HUDEP-2 (cell line): ENCODE measurements around the gene KCNH4.

ENCODE experiments used
- DNase-seq, 76 experiments: peaks; one replicate each; lab custom pipeline; 2025; ENCODE audit not compliant: unreplicated experiment in 76 of 76; lab: John Stamatoyannopoulos, UW

KCNH4 gene

DNA sequence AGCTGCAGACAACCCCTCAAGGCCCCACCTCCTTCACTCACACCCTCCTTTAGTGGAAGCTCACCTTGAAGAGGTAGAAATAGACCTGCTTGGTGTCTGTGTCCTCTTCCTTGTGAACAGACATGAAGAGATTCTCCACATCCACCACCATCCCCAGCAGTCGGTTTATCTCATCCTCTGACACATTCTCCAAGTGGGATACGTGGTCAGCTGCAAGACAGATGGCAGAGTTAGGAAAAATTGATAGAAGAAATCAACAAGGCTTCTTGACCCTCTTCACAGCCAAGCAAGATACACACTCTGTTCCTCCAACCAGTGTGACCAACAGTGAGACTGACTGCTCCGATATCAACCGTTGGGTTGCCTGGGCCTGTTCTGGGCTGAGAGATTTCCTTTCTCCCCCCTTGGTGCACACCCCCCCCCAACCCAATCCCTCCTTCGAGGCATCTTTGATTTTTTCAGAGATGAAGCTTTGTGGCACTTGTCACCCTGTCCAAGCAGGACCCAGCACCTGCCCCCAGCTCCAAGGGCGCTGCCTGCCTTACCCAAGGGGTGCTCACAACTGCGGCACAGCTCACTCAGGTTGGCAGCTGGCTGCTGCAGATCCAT lies 60.7 kb downstream of the KCNH4 start:
- peak in 4 of 76 experiments; percentile 9 to 28 (median 18) for DNase-seq

DNA sequence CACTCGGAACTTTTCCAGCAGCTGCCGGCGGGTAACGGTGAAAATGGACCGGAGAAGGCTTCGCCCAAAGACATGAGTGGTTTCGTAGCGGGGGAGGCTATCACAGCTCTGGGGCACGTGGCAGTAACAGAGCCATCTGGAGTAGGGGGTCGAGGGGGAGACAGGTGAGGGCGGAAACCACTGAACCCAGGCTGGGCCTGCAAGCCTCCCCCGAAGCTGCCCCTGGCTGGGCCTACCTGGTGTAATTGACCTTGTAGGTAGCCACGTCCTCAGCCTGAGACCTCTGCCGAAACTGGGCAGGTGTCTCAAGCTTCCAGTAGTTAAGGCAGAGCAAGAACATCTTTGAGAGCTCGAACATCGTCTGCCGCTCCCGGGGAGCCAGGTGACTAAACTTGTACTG lies 61.6 kb downstream of the KCNH4 start:
- DNase-seq: no peak

DNA sequence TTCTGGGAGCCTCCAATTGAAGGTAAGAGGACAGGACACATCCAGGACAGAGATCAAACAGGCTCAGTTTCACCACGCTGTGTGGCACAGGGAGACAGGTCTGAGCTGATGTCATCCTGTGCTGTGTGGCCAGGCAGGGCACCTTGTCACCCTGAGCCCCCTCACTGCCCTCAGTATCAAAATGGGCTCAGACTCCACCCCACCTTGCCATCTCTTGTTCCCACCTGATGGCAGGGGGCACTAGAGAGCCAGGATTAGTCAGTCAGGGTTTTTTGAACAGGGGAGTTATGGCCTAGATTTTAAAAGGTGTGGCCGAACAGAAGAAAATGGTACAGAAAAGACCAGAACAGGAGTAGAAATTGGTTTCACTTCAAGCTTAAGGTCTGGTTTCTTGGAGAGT lies 62.4 kb downstream of the KCNH4 start:
- DNase-seq: peak in 24 of 76 experiments; percentile 2 to 55 (median 18)

DNA sequence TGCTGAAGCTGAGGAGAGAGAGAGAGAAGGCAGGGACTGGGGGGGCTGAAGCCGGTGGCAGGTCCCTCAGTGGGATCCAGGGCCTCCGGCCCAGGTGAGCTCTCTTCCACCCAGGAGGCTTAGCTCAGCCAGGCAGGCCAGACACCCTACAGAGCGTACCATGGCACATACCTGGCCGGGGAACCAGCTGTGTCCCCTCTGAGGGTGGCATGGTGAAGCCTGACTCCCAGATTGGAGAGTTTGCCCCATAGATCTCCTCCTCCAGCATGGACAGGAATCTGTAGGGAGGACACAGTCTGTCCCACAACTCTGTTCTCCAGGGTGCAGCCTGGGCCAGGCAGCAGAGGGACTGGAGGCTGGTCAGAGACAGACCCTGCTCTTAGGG lies 62.8 kb downstream of the KCNH4 start:
- DNase-seq: no peak

DNA sequence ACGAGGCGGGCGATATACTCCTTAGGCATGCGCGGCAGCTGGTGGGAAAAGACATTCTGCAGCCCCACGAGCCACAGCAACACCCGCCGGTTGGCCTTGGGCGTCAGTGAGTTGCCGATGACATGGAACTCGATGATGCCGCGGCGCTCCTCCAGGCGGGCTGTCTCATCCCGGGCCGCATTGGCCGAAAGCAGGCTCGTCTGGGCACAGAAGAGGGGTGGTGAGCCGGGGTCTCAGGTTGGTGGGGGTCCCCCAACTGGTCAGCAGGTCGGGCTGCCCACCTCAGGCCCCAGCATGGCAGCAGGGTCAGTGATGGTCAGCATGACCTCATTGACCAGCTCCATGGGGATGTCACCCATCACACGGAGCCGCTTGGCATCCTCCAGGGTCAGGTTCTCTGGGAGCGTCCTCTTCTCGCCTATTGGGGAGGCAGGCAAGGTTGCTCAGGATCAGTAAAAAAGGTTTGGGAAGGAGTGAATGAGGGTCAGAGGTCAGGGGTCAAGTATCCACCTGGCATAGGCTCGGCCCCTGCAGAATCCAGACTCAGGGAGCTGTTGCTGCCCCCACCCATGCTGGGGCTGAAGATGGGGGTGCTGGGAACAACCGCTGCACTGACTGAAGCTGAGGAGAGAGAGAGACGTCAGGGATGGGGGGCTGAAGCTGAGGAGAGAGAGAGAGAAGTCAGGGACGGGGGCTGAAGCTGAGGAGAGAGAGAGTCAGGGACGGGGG lies 63.4 kb downstream of the KCNH4 start:
- DNase-seq: no peak

DNA sequence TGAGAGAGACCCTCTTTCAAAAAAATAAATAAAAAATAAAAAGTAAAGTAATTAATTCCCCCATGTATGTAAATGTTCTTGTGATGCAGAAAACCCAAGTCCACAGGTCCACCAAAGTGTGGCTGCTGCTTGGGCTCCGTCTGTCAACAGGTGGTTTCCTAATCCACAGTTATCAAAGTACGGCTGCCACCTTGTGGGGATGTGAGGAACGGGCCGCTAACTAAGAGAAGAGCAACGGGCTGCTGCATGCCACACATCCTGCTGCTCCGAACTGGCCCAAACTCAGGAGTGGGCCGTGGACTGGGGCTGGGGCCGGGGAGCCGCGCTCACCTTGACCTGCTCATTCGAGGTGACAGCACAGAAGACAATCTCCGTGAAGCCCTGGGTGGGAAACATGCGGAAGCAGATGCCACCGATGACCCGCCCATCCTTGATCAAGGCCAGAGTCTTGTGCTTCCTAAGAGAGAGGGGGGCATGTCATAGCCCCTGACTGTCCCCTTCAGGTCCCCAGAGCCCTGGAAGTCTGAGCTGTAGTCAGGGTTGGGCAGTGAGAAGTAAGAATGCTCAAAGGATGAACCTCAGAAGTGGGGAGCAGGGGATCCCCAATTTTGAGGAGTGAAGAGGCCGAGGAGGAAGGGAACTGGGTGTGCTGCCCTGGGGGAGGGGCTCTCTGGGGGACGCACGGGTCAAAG lies 64.1 kb downstream of the KCNH4 start:
- DNase-seq: peak in 63 of 76 experiments; percentile 7 to 83 (median 55)

DNA sequence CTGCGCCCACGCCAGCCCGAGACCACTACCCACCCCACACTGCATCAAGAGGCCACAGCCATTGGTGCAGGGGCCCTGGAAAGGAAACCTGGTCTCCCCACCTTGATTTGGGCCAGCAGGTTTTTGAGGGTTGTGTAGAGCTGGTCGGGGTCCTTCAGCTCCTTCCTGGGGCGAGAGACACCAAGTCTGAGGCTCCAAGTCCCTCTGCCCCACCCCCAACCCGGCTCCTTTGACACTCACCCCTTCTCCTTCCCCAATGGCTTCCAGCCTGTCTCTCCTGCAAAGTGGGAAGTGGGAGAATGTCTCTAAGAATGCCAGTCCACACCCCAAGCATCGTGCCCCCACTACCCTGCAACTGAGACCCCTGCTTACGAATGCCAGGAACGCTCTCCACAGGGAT lies 66.8 kb downstream of the KCNH4 start:
- DNase-seq: no peak

DNA sequence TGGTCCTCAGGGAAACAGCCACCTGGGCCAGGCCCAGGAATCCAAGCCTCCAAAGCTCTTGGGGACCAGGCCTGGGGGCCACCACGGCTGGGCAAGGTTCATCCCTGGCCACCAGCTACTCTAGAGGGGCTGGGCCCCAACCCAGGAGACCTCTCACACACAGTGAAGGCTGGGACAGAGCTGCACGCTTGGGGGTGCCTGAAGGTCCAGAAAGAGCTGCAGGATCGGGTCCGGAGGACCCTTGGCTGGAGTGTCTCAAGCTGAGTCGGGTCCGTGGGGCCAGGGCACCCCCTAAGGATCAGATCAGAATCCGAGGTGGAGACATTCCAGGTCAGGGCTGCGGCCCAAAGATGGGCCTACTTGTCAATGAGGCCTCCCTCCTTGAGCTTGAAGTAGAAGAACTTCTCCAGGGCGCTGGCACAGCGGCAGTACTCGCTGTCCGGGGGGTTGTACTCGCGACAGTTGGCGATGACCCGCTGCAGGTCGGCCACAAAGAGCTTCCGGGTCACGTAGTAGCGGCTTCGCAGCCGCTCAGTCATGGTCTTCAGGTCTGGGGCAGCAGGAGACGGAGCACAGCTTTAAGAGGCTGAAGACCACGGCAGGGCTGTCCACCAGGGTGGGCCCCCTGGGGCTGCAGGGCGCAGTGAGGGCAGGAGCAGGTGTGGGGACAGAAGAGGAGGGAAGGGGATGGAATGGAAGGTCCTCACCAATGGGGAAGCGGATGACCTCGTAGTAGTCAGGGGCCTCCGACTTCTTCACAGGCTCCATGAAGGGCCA lies 67.5 kb downstream of the KCNH4 start:
- DNase-seq: no peak

DNA sequence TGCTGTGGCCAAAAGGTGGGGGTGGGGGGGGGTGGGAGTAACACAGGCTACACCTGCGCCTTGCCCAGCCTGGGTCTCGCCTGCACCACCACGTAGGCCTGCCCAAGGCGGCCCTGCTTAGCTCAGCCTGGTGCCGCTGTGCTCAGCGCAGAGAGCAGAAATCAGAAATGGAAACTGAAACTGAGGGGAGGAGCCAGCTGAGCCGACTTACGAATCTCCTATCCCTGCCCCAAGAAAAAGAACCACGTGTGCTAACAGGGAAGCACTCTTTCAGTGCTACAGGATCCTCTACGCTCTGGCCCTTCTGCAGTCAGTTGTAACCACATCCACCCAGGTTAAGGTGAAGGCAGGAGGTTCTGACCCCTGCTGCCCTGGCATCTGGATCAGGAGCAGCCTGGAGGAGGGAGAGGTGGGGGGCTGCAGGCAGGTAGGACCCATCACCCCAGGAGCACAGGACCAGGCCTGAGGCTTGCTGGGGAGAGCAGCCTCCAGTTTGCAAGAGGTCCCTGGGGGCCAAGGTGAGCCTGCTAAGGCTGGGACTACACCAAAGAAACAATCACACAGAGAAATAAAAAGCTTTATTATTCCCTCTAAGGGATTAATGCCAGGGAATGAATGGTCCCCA lies 68.3 kb downstream of the KCNH4 start, which contains the start of gene DHX58:
TSS of gene DHX58 (minus strand) at position 163 of the 625 bp plus-strand sequence. CDS start 822 bp downstream, outside the sequence.
- DNase-seq: peak in 43 of 76 experiments; percentile 10 to 71 (median 31)

DNA sequence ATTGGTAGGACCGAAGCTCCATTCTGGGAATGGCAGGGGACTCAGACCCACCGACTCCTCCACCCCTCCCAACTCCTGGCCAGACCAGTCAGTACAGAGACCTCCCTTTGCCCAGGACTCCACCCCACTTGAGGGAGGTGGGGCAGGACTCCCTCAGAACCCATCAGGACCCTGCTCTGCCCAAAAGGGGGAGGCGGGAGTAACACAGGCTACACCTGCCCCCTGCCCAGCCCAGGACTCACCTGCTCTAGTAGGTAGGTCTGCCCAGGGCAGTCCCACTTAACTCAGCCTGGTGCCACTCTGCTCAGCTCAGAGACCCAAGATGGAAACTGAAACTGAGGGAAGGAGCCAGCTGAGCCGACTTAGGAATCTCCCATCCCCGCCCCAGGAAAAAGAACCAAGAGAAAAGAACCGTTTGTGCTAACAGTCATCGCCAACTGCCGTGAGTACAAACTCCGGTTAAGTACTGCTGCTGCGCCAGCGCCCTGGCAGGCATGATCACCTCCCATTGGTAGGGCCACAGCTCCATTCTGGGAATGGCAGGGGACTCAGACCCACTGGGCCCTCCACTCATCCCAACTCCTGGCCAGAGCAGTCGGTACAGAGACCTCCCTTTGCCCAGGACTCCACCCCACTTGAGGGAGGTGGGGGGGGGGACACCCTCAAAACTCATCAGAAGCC lies 68.9 kb downstream of the KCNH4 start:
- DNase-seq: peak in 2 of 76 experiments; percentile 51 to 54

DNA sequence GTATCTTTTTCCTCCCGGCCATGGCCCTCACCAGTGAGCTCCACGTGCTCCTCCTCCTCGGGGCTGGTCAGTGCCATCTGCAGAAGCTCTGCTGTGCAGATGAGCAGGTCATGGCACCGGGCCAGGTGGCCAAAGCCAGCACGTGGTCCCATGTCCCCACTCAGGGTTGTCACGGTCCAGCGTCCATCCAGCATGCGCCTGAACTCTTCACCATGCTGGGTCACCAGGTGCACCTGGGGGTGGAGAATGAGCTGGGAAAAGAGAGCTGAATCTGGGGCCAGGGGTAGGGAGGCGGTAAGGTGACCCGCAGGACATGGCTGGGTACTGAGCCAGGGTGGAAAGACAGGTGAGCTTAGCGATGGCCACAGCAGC lies 69.7 kb downstream of the KCNH4 start:
- DNase-seq: no peak

DNA sequence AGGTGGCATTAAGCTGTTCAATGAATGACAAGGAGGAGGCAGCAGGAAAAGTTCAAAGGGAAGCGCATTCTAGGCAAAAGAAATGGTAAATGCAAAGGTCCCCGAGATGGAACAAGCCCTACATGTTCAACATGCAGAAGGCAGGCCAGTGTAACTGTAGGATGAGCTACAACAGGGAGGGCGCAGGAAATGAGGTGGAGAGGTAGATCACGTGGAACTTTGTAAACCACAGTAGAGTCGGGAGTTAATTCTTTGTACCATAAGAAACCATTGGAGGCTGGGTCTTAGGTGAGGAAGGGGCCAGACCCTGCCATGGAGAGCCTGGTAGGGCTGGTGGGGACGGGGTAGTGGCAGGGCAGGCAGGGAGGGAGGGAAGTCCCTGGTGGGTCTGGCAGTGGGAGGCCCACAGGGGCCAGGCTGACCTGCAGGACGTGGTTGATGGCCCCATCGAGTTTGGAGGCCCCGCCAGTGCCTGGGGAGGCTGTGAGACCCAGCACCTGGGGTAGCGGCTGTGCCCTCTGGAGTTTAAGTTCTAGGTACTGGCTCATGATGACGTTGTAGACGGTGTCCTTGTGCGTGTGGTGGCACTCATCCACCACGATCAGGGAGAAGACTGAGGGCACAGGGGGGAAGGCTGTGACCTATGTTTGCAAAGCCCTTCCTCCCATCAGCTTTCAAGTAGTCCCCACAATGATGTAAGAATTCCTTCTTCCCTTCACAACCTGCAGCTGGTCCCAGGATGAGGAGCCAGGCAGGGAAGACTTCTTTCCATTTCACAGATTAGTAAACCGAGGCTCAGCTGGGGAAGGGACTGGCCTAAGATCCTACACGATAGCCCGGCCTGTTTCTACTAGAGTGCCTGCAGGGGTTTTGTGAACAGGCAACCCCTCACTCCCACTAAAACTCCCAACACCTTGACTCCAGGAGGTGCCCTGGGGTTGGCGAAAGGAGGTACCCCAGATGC lies 70.4 kb downstream of the KCNH4 start:
- no peak for DNase-seq

DNA sequence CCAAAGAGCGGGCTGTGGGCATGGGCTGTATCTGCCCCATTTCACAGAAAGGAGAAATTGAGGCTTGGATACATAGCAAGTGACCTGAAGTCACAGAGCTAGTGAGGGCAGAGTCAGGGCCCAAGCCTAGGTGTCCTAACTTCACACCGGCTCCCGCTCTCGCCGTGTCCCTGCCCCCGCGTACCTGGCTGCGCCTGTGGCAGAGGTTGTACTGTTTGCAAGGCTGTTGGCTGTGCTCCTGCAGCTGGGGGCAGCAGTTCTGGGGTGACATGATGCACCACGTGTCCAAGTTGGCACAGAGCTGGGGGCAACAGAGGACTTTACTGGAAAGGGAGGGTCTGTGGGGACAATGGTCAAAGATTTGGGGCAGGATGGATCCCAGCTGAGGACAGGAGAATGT lies 71.9 kb downstream of the KCNH4 start:
- no peak for DNase-seq

DNA sequence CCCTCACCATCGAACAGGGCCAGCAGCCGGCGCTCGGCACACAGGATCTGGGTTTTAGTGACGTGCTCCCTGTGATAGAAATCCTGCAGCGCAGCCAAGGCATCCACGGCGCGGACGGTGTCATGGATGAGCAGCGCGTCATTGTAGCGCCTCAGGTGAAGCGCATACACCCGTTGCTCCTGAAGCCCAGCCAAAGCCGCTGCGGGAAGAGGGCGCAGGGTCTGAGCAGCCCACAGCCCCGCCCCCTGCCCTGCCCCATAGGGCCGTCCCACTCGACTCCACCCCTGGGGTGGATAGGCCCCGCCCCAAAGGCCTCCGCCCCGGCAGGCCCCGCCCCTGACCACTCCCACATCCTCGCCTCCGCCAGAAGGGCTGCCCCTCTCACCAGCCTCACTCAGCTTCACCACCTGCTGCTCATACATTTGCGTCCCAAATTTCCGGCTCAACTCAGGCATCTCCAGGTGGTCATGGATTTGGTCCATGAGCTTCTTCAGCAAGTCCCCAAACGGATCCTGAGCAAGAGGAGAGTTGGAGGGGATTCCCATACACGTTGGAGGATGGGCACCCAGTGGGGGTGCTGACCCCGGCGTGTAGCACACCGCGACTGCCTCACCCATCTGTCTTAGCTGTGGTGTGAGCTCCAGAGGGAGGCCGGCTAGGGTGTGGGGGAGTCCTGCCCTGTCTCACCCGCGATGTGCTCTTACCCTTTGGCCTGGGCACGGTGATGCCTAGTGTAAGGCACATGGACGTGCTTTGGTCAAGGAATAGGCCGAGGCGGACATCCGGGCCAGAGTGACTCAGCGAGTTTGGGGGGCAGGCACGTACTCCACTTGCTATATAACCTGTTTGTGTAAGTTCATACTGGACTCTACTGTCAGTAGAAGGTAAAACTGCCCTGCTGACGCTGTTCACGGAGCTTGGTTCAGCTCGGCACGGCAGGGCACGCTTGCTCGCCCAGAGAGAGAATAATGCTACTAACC lies 73.1 kb downstream of the KCNH4 start:
- peak in 72 of 76 experiments; percentile 24 to 92 (median 77) for DNase-seq

DNA sequence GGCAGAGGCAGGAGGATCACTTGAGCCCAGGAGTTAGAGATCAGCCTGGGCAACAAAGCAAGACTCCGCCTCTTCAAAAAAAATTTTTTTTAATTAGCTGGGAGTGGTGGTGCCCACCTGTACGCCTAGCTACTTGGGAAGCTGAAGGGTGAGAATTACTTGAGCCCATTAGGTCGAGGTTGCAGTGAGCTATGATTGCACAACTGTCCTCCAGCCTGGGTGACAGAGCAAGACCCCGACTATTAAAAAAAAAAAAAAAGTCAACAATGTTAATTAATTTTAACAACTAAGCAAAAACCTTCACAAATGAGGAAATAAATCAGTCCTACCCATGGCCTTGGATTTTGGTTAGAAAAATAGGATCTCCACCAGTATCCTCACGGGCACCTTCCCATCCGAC lies 73.8 kb downstream of the KCNH4 start:
- DNase-seq: no peak
